ENCODE results near the gene SNTA1.
"Not testable (repeated sequence)": the region's sequence is repeated elsewhere in the genome, so short reads cannot be mapped to it uniquely, and the experiment has no call there.

SNTA1 gene

GRCh38 chr20:33393609-33394008 is 50.0 kb downstream of the SNTA1 start:
- no peak for DNase-seq (ENCODE audit: low spot score)

- no peak for DNase-seq (ENCODE audit: low spot score)
Measured at GRCh38 chr20:33391722-33392415, 51.7 kb downstream of the SNTA1 start.

GRCh38 chr20:33389326-33389725 is 54.2 kb downstream of the SNTA1 start:
- not testable (repeated sequence) for DNase-seq (ENCODE audit: low spot score)

- DNase-seq (ENCODE audit: low spot score), result no peak
Measured at GRCh38 chr20:33388268-33388667, 55.3 kb downstream of the SNTA1 start.

- no peak for DNase-seq (ENCODE audit: low spot score)
Measured at GRCh38 chr20:33387177-33387576, 56.4 kb downstream of the SNTA1 start.

GRCh38 chr20:33386673-33387072 is 56.9 kb downstream of the SNTA1 start:
- DNase-seq (ENCODE audit: low spot score), result no peak

- no peak for DNase-seq (ENCODE audit: low spot score)
Measured at GRCh38 chr20:33377366-33377765, 66.2 kb downstream of the SNTA1 start.

- DNase-seq (ENCODE audit: low spot score), result no peak
Measured at GRCh38 chr20:33373735-33374605, 69.6 kb downstream of the SNTA1 start.

- no peak for DNase-seq (ENCODE audit: low spot score)
Measured at GRCh38 chr20:33372993-33373441, 70.5 kb downstream of the SNTA1 start.

GRCh38 chr20:33370291-33370690 is 73.3 kb downstream of the SNTA1 start:
- no peak for DNase-seq (ENCODE audit: low spot score)

- no peak for DNase-seq (ENCODE audit: low spot score)
Measured at GRCh38 chr20:33362898-33363297, 80.7 kb downstream of the SNTA1 start.

GRCh38 chr20:33359399-33360261 is 83.9 kb downstream of the SNTA1 start:
- DNase-seq (ENCODE audit: low spot score), result peak; percentile 38

Measured in COLO829 (cell line).